Colonic mucosa (tissue), 4 donors: ENCODE measurements around the gene TRIM56. TPM values are rescaled to one million over a fixed set of nuclear protein-coding genes. Genes with fewer than 3 reads are reported as not detected.
A peak's percentile ranks its signal among the peaks of the same experiment; 100 is the strongest.

Source experiments
- DNase-seq: peaks from one replicate; pipeline ENCODE4 v3.0.0-alpha.2; 2020
- H3K27ac ChIP-seq: fragments of 200-600 bp; one replicate; pipeline ENCODE4 v1.8.0; 2021
- H3K27me3 ChIP-seq: fragments of 200-600 bp; one replicate; pipeline ENCODE4 v1.8.0; 2021
- H3K36me3 ChIP-seq: fragments of 200-600 bp; one replicate; pipeline ENCODE4 v1.8.0; 2021
- H3K4me1 ChIP-seq: fragments of 200-600 bp; one replicate; pipeline ENCODE4 v1.8.0; 2021; ENCODE audit warnings: mild to moderate bottlenecking
- H3K4me3 ChIP-seq: fragments of 200-600 bp; one replicate; pipeline ENCODE4 v1.8.0; 2021
- H3K9ac ChIP-seq, 2 donors: one replicate each; pipeline ENCODE4 v1.7.0; 2013; ENCODE audit warnings: control low read depth in 2 of 2, low read depth in 2 of 2, low read length in 2 of 2
- H3K9me3 ChIP-seq: fragments of 200-600 bp; one replicate; pipeline ENCODE4 v1.8.0; 2021
- CTCF ChIP-seq: fragments of 200-600 bp; IDR thresholded peaks from one replicate; pipeline ENCODE4 v1.8.0; 2022; ENCODE audit warnings: antibody characterized with exemption, mild to moderate bottlenecking
- intact Hi-C: fragments of 100-400 bp; cut with DNase I; formaldehyde crosslinking; loops from one replicate; pipeline ENCODE4 v1.14.1; 2022
- total RNA-seq, 2 donors: library from RNA; stranded (reverse); fragmentation: NEBNext Ultra II Directional in 1 of 2; extraction: Animal tissue kit (Norgen Biotek cat#: 25700) in 1 of 2; gene quantifications; one replicate each; pipeline ENCODE4 v1.2.1, GENCODE V29; 2021
- donor health status: healthy.
- donor health status: DM: no; HTN: no; CAD: no.
- donor health status: DM: no; HTN: no; CAD: no.

The TRIM56 gene
- total RNA-seq, 2 donors from 2014 or later: 33.7 to 47.9 TPM

- Histone ChIP-seq H3K27me3 (no peaks in the 10 kb centered on the region), H3K4me3 (no peak overlapping the region), H3K9ac (peak overlapping the region in 1 of 2 donors; percentile 51), H3K4me1 (peaks cover 5% of the 10 kb centered on the region), H3K27ac (peak overlapping the region; percentile 23), H3K9me3 (no peaks in the 10 kb centered on the region), H3K36me3 (no peaks in the 10 kb centered on the region)
- DNase-seq: no peak
- no peak for TF ChIP-seq CTCF
- intact Hi-C loops: loop anchor here (2.0 kb wide), 2 partner anchors 43 to 241 kb away; no protein-coding TSS in a partner anchor
These were observed 52.5 kb downstream of the TRIM56 start for GRCh38 chr7:101137651-101138212.

- H3K4me1 ChIP-seq: peaks cover 5% of the 10 kb centered on the region
- DNase-seq: peak; percentile 81
- H3K9ac ChIP-seq: peak overlapping the region in 1 of 2 donors; percentile 12
- no peaks in the 10 kb centered on the region for H3K9me3 ChIP-seq
- peak; percentile 83 for TF ChIP-seq CTCF
- peak overlapping the region; percentile 23 for H3K27ac ChIP-seq
- no peak overlapping the region for H3K4me3 ChIP-seq
- H3K36me3 ChIP-seq: no peaks in the 10 kb centered on the region
- intact Hi-C loops: no loop called here
- H3K27me3 ChIP-seq: no peaks in the 10 kb centered on the region
These were observed 53.1 kb downstream of the TRIM56 start for GRCh38 chr7:101138213-101138870.

GRCh38 chr7:101140339-101140699 is 55.0 kb downstream of the TRIM56 start:
- H3K36me3 ChIP-seq: no peaks in the 10 kb centered on the region
- no peak overlapping the region for H3K9ac ChIP-seq
- peaks cover 9% of the 10 kb centered on the region for H3K4me1 ChIP-seq
- no peaks in the 10 kb centered on the region for H3K9me3 ChIP-seq
- no peak overlapping the region for H3K27ac ChIP-seq
- H3K27me3 ChIP-seq: no peaks in the 10 kb centered on the region
- intact Hi-C loops: no loop called here
- H3K4me3 ChIP-seq: no peak overlapping the region
- DNase-seq: no peak
- no peak for TF ChIP-seq CTCF

GRCh38 chr7:101140746-101141382 is 55.6 kb downstream of the TRIM56 start:
- no peak for DNase-seq
- intact Hi-C loops: no loop called here
- H3K9ac ChIP-seq: no peak overlapping the region
- peaks cover 9% of the 10 kb centered on the region for H3K4me1 ChIP-seq
- no peaks in the 10 kb centered on the region for H3K27me3 ChIP-seq
- no peak overlapping the region for H3K4me3 ChIP-seq
- TF ChIP-seq CTCF: no peak
- H3K27ac ChIP-seq: no peak overlapping the region
- no peaks in the 10 kb centered on the region for H3K9me3 ChIP-seq
- no peaks in the 10 kb centered on the region for H3K36me3 ChIP-seq

Other genes with a start within 250 kb of the TRIM56 start
- 10 to 100 TPM; 24.1 to 35.9 TPM for gene SLC12A9, start 232.8 kb upstream of the TRIM56 start, total RNA-seq
- gene TRIP6, start 218.1 kb upstream of the TRIM56 start, total RNA-seq: 10 to 100 TPM; 34.8 to 40.2 TPM
- gene SRRT, start 210.4 kb upstream of the TRIM56 start, total RNA-seq: 100 to 1,000 TPM; 114 to 204 TPM
- 1 to 10 TPM; 2.1 to 4.4 TPM for gene UFSP1, start 195.8 kb upstream of the TRIM56 start, total RNA-seq
- gene ACHE, start 189.6 kb upstream of the TRIM56 start, total RNA-seq: 10 to 100 TPM in 1 of 2 donors, 1 to 10 TPM in 1; 5.3 to 11.7 TPM
- gene MUC3A, start 135.9 kb upstream of the TRIM56 start, total RNA-seq: 100 to 1,000 TPM; 137 to 149 TPM
- 100 to 1,000 TPM; 331 to 542 TPM for gene MUC12, start 115.9 kb upstream of the TRIM56 start, total RNA-seq
- 1 to 10 TPM; 1.7 to 2.5 TPM for gene MUC17, start 65.4 kb upstream of the TRIM56 start, total RNA-seq
- 1 to 10 TPM; 1.4 to 6.1 TPM for gene SERPINE1, start 41.6 kb downstream of the TRIM56 start, total RNA-seq
- gene AP1S1, start 69.0 kb downstream of the TRIM56 start, total RNA-seq: 100 to 1,000 TPM; 111 to 127 TPM
- 1 to 10 TPM in 1 of 2 donors, under 1 TPM in 1; 0.90 to 3.1 TPM for gene VGF, start 80.1 kb downstream of the TRIM56 start, total RNA-seq
- gene NAT16, start 94.8 kb downstream of the TRIM56 start, total RNA-seq: not detected
- gene MOGAT3, start 115.6 kb downstream of the TRIM56 start, total RNA-seq: 10 to 100 TPM; 33.2 to 47.7 TPM
- gene PLOD3, start 132.1 kb downstream of the TRIM56 start, total RNA-seq: 100 to 1,000 TPM in 1 of 2 donors, 10 to 100 TPM in 1; 67.9 to 149 TPM
- 10 to 100 TPM; 85.7 to 98.1 TPM for gene ZNHIT1, start 132.7 kb downstream of the TRIM56 start, total RNA-seq
- 10 to 100 TPM; 32.2 to 49.5 TPM for gene CLDN15, start 152.3 kb downstream of the TRIM56 start, total RNA-seq
- gene FIS1, start 159.6 kb downstream of the TRIM56 start, total RNA-seq: 100 to 1,000 TPM; 132 to 148 TPM
- 10 to 100 TPM; 11.3 to 12.9 TPM for gene IFT22, start 236.3 kb downstream of the TRIM56 start, total RNA-seq